T-helper 17 cell (primary cell): ENCODE measurements around the gene RAB27B. TPM values are rescaled to one million over a fixed set of nuclear protein-coding genes. Genes with fewer than 3 reads are reported as not detected.
"Not testable (repeated sequence)": the region's sequence is repeated elsewhere in the genome, so short reads cannot be mapped to it uniquely, and the experiment has no call there.

Source experiments
- ATAC-seq: fragments of 150-1000 bp; cut with Tn5 transposase; 2 replicates; pipeline ENCODE4 v1.10.0; 2021; ENCODE audit warnings: mild to moderate bottlenecking, moderate library complexity
- DNase-seq, 3 donors: peaks; one replicate each; pipeline versions ENCODE4 v3.0.0 to v3.0.0-alpha.2; 2020 to 2021
- H3K9me3 ChIP-seq: one replicate; pipeline ENCODE4 v1.7.0; 2013; ENCODE audit warnings: low read length, mild to moderate bottlenecking; ENCODE audit not compliant: control insufficient read depth, poor library complexity, severe bottlenecking
- H3K27ac Mint-ChIP-seq: one replicate; pipeline ENCODE4 v1.8.0; 2022; ENCODE audit warnings: mild to moderate bottlenecking, moderate library complexity, mixed read lengths
- H3K27me3 Mint-ChIP-seq: one replicate; pipeline ENCODE4 v1.8.0; 2022; ENCODE audit warnings: mixed read lengths
- H3K36me3 Mint-ChIP-seq: one replicate; pipeline ENCODE4 v1.8.0; 2022; ENCODE audit warnings: low read depth, mixed read lengths
- H3K4me1 Mint-ChIP-seq: one replicate; pipeline ENCODE4 v1.8.0; 2022; ENCODE audit warnings: mild to moderate bottlenecking, mixed read lengths
- H3K4me3 Mint-ChIP-seq: one replicate; pipeline ENCODE4 v1.8.0; 2022; ENCODE audit warnings: mild to moderate bottlenecking, moderate library complexity, mixed read lengths
- total RNA-seq, 4 donors: library from RNA in 2 of 4; stranded (reverse) in 2 of 4; gene quantifications; one replicate each; pipeline ENCODE4 v1.2.3 and lab custom pipeline; 2022 to 2026

RAB27B gene
- total RNA-seq, 2 donors from 2014 or later = 3.5 to 30.6 TPM

DNA sequence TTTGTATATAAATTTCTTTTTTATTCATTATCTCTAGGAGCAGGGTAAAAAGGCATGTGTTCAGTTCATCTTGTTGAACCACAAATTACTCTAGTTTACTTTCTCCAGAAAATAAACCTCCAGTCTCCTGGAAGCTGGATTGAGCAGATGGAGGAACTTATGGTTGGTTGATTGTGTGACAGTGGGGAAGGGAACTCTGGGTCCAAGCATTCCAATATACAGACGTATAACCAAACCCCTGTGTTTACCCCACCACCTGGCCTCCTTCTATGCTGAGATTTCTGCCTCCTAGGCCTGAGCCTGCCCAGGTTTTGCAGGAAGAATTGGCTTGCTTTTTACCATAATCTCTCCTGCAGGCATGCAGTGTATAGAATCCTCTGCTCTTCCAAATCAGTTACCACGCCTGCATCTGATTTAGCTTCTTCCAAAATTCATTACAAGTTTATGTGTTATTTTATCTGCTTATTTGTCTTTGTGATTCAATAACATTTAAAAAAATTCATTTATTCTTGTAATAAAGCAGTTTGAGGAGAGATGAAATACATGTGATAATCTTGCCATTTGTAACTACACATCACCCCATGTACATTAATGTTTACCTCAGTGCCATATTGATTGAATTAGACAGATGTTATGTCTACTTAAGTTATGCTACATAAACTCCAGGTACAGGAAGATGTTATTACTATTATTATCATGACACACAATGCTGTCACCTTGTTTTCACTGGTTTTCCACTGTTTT, 2.5 kb upstream of the RAB27B start:
- peaks cover 7% of the 10 kb centered on the region for H3K27me3 Mint-ChIP-seq

DNA sequence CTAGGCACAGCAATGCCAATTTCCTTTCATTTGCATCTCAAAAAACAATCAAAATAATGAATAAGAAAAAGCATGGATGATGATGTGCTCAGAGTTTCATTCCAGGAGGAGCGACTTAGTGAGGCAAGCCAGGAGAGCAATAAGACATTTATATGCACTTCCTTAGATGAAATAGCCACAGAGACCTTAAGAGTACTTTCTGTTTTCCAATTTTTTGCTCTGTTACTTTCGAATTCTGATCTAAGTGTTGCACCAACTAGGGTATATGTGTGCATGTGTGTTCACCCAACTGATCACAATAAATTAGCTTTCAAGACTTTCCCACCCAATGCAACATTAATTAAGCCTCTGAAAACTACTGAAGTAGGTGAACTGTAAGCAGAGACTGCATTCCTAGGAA, 709 bp downstream of the RAB27B start:
- H3K27ac Mint-ChIP-seq = peak overlapping the region; percentile 89
- peaks cover 7% of the 10 kb centered on the region for H3K27me3 Mint-ChIP-seq
- DNase-seq (no peak), ATAC-seq (no peak)
- peaks cover 3% of the 10 kb centered on the region for H3K36me3 Mint-ChIP-seq
- peaks cover 17% of the 10 kb centered on the region for H3K4me1 Mint-ChIP-seq
- H3K4me3 Mint-ChIP-seq = peak overlapping the region; percentile 90
- no peaks in the 10 kb centered on the region for H3K9me3 ChIP-seq

More for the DNA sequence above, 2.5 kb upstream of the RAB27B start:
- Mint-ChIP-seq H3K27ac (no peak overlapping the region), H3K4me1 (peaks cover 13% of the 10 kb centered on the region), H3K36me3 (no peaks in the 10 kb centered on the region), H3K4me3 (no peak overlapping the region)
- no peaks in the 10 kb centered on the region for H3K9me3 ChIP-seq
- DNase-seq (no peak), ATAC-seq (no peak)

DNA sequence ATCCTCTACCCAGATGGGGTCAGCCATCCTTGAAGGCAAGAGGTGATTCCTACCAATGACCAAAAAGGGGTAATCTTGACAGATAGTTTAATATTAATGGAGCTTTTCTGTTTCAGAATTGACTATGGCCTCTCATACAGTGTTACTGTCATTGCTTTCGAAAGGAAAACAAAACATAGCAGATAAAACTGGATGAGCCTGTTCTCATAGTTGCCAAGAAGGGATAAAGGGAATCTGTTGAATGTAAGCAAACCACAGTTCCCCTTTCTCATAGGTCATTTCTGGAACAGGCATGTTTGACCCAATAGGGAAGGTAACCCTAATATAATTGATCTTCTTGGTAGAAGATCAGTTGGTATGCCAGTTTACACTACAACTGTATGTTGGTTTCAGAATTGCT, 1.6 kb downstream of the RAB27B start:
- ATAC-seq = no peak
- no peak for DNase-seq
- Mint-ChIP-seq H3K4me3 (peak overlapping the region; percentile 8), H3K4me1 (peaks cover 17% of the 10 kb centered on the region), H3K27me3 (no peaks in the 10 kb centered on the region), H3K36me3 (peaks cover 3% of the 10 kb centered on the region), H3K27ac (no peak overlapping the region)
- H3K9me3 ChIP-seq = no peaks in the 10 kb centered on the region

DNA sequence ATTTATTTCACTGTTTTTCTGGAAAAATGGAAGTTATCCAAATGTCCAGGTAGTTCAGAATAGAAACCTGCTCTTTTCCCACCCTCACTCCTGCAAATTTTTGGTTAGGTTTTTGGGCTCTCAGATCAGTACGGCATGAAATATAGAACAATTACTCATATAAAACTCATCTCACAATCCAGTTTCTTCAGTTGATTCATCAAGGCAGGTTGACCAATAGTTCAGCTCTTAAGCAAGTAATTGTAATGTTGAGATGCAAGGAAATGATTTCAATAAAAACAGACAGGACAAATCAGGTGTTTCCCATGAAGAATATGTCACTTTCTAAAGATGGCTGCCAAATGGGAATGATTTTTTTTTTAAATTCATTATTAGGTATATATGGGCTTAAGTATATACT, 2.0 kb downstream of the RAB27B start:
- Mint-ChIP-seq H3K4me3 (peak overlapping the region; percentile 8), H3K36me3 (peaks cover 3% of the 10 kb centered on the region), H3K27me3 (no peaks in the 10 kb centered on the region), H3K4me1 (peaks cover 17% of the 10 kb centered on the region), H3K27ac (no peak overlapping the region)
- DNase-seq (no peak), ATAC-seq (no peak)
- H3K9me3 ChIP-seq = no peaks in the 10 kb centered on the region

DNA sequence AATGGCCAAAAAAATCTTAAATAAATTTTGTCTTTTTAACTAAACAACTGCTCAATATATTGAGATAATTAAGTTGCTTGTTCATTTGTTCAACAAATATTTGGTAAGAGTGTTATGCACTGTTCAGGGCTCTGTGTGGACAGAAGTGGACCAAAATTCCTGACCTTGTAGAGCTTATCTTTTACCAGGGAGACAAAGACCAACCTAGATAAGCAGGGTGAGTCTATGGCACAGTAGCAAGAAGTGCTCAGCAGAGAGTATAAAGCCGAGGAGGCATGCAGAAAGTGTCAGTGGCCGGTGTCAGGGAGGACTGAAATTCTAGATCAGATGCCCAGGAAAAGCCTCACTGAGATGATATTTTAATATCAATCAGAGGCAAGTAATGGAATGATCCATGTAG, 2.6 kb downstream of the RAB27B start:
- no peak for DNase-seq
- H3K4me1 Mint-ChIP-seq = peaks cover 19% of the 10 kb centered on the region
- H3K27ac Mint-ChIP-seq = no peak overlapping the region
- H3K27me3 Mint-ChIP-seq = no peaks in the 10 kb centered on the region
- no peak overlapping the region for H3K4me3 Mint-ChIP-seq
- peaks cover 3% of the 10 kb centered on the region for H3K36me3 Mint-ChIP-seq
- ATAC-seq = no peak
- no peaks in the 10 kb centered on the region for H3K9me3 ChIP-seq

DNA sequence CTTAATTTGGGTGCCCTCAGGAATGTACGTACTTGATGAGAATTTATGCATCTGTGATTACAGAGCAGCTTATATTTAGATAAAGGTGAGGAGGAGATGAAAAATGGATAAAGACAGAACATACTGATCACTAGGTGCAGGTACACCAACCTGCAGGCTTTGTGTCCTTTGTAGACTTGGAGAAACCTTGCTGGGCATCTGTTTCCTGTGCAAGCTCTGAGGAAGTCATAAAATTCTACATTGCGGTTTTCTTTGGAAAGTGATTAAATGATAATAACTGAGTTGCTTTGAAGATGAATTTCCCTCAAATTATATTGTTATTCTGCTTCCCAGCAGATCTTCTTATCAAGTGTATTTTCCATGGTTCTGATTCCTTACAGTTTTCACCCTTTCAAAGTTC, 7.7 kb downstream of the RAB27B start:
- DNase-seq (no peak), ATAC-seq (no peak)
- H3K36me3 Mint-ChIP-seq = peaks cover 3% of the 10 kb centered on the region
- H3K27me3 Mint-ChIP-seq = no peaks in the 10 kb centered on the region
- H3K4me1 Mint-ChIP-seq = peaks cover 5% of the 10 kb centered on the region
- H3K9me3 ChIP-seq = no peaks in the 10 kb centered on the region
- no peak overlapping the region for H3K27ac Mint-ChIP-seq
- no peak overlapping the region for H3K4me3 Mint-ChIP-seq

DNA sequence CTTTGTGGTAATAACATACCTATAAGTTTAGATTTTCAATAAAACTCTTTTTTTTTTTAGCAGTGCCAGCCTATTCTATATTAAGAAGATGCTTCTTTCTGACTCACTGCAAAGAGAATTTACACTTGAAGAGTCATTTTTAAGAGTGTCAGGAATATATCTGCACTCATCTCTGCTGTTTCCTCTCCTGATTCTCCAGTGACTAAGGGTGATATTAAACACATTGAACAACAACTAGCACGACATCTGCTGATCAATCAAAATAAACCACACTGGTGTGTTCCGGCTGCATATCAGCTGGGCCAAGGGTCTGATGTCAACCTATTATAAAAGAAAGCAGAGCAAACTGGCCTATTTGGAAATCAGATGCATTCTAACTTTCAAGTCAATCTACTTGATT, 15.0 kb downstream of the RAB27B start:
- DNase-seq (no peak), ATAC-seq (no peak)
- no peaks in the 10 kb centered on the region for H3K9me3 ChIP-seq
- H3K36me3 Mint-ChIP-seq = no peaks in the 10 kb centered on the region
- H3K27me3 Mint-ChIP-seq = no peaks in the 10 kb centered on the region
- H3K4me1 Mint-ChIP-seq = no peaks in the 10 kb centered on the region
- no peak overlapping the region for H3K27ac Mint-ChIP-seq
- no peak overlapping the region for H3K4me3 Mint-ChIP-seq

DNA sequence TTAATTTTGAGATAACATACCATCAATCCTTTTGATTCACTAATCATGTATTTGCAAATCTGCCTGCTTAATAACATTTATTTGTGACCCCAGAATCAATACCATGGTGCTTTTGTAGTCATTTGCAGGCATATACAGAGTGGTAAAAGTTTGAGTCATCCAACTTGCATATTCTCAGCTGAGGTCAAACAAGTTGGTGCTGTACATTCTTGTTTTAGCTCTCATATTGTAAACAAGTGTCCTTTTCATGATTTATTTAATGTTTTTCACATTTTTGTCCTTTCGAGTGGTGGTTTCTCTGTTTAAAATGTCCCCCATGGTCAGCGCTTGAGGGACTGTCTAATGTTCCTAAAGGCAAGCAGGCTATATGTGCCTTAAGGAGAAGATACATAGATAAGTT, 17.5 kb downstream of the RAB27B start:
- DNase-seq (no peak), ATAC-seq (no peak)
- H3K9me3 ChIP-seq = no peaks in the 10 kb centered on the region
- H3K27ac Mint-ChIP-seq = no peak overlapping the region
- H3K4me3 Mint-ChIP-seq = no peak overlapping the region
- no peaks in the 10 kb centered on the region for H3K27me3 Mint-ChIP-seq
- H3K36me3 Mint-ChIP-seq = no peaks in the 10 kb centered on the region
- no peaks in the 10 kb centered on the region for H3K4me1 Mint-ChIP-seq

DNA sequence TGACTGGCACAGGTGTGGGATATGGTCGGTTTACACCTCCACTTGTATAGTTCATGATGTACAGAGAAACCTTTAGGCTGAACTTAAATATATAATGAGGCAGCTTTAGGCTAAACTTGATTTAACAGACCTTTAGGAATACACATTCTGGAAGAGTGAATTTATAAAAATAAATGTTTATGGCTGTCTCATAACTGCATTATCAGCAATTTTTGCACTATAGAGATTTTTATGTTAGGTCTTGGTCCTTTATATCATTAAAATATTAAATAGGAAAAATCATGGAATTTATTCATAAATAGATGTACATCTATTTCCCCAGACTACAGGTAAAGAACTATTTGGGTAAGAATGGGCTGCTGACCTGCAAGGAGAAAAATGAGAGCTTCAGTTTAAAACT, 19.8 kb downstream of the RAB27B start:
- H3K36me3 Mint-ChIP-seq = no peaks in the 10 kb centered on the region
- no peaks in the 10 kb centered on the region for H3K27me3 Mint-ChIP-seq
- no peak for DNase-seq
- no peak overlapping the region for H3K27ac Mint-ChIP-seq
- peaks cover 6% of the 10 kb centered on the region for H3K4me1 Mint-ChIP-seq
- no peak overlapping the region for H3K4me3 Mint-ChIP-seq
- ATAC-seq = no peak
- no peaks in the 10 kb centered on the region for H3K9me3 ChIP-seq

DNA sequence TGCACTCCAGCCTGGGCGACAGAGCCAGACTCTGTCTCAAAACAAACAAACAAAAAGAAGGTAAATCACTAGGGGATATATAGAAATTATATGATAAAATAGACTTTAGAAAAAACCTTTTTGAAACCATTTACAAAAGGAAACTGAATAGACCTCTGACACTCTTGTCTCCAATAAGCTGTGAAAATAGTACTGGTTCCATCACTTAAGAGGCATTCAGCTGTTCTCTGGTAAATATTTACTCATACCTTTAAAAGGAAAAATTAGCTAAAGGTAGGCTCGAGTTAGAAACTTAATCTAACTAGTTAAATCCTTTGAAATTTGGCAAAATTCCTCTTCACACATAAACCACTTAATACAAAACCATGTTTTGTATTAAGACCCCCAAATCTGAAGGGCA, 21.4 kb downstream of the RAB27B start:
- peaks cover 11% of the 10 kb centered on the region for H3K4me1 Mint-ChIP-seq
- H3K27me3 Mint-ChIP-seq = no peaks in the 10 kb centered on the region
- no peak for ATAC-seq
- no peaks in the 10 kb centered on the region for H3K36me3 Mint-ChIP-seq
- no peak overlapping the region for H3K4me3 Mint-ChIP-seq
- H3K27ac Mint-ChIP-seq = no peak overlapping the region
- no peak for DNase-seq
- no peaks in the 10 kb centered on the region for H3K9me3 ChIP-seq

DNA sequence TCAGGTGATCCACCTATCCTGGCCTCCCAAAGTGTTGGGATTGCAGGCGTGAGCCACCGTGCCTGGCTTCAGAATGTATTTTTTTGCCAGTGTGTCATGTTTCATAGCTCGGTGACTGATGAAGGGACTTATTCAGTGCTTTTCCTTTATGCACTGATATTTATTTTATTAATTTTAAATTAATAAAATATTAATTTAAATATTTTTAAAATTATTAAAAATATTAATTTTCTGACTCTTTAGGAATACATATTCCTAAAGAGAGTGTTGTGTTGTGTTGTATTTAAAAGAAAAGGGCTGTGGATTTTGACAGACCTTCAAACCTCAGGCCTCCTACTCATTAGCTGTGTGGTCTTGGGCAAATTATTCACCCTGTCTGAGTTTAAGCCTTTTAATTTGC, 22.3 kb downstream of the RAB27B start:
- H3K9me3 ChIP-seq = no peaks in the 10 kb centered on the region
- Mint-ChIP-seq H3K27me3 (no peaks in the 10 kb centered on the region), H3K27ac (no peak overlapping the region), H3K4me3 (no peak overlapping the region), H3K36me3 (no peaks in the 10 kb centered on the region), H3K4me1 (peaks cover 11% of the 10 kb centered on the region)
- no peak for ATAC-seq
- no peak for DNase-seq

DNA sequence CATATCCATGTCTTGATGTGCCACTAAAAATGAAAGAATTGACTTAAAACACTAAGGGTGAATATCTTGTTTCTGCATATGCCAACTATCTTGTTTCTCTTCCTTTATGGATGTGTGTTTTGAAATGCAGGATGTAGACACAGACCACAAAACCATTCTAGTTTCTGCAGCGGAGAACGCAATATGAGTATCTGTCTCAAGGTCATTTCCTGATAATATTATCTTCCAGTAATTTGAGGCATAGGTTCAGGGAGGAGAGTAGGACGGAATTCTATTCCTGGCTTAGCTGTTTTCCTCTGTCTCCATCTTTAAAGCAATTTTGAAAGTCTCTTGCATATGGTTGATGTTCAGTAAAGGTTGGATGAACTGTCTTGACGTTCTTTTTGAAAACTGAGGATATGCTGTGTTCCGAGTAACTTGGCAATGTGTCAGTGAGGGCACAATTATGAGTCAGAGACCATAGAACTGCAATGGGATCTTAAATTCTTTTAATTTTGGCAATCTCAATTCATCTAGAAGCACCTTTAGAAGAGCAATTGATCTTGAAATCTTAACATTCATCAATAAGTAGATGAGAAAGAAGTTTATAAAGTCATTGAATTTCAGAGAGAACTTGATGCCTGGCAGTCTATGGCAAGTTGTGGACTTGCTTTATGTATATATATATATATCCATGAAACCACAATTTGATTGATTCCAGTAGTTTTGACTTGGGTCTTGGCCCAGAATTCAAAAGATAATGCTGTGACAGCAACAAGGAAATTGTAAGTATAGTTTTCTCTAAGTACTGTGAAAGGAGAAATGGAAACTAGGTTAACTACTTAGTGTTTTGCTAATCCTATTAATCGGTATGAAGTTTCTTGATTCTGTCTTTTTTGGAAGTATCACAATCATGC, 24.8 kb downstream of the RAB27B start:
- Mint-ChIP-seq H3K4me3 (peak overlapping the region; percentile 52), H3K36me3 (no peaks in the 10 kb centered on the region), H3K27ac (no peak overlapping the region), H3K27me3 (no peaks in the 10 kb centered on the region), H3K4me1 (peaks cover 13% of the 10 kb centered on the region)
- no peak for DNase-seq
- ATAC-seq = no peak
- H3K9me3 ChIP-seq = no peaks in the 10 kb centered on the region

DNA sequence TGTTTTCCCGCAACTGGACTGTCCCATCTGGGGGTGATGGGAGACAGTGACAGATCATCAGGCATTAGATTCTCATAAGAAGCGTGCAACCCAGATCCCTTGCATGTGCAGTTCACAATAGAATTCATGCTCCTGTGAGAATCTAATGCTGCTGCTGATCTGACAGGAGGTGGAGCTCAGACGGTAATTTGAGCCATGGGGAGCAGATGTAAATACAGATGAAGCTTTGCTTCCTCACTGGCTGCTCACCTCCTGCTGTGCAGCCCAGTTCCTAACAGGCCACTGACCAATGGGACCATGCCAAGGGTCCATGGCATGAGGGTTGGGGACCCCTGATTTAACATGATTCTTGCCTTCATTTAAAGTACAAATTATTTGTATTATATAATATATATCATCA, 26.8 kb downstream of the RAB27B start:
- not testable (repeated sequence) for H3K9me3 ChIP-seq, H3K27me3 Mint-ChIP-seq, H3K36me3 Mint-ChIP-seq, H3K4me3 Mint-ChIP-seq, ATAC-seq, DNase-seq, H3K27ac Mint-ChIP-seq
- H3K4me1 Mint-ChIP-seq = peaks cover 13% of the 10 kb centered on the region
